Activated CD4-positive, alpha-beta T cell treated with anti-CD3 and anti-CD28 coated beads, Interleukin-2, amount 50 U/mL, for 16 hours (primary cell): ENCODE data around the gene CLDN6.

Experiments used
- DNase-seq: peaks from one replicate; pipeline ENCODE4 v3.0.0-alpha.2; 2020

The CLDN6 gene

DNA sequence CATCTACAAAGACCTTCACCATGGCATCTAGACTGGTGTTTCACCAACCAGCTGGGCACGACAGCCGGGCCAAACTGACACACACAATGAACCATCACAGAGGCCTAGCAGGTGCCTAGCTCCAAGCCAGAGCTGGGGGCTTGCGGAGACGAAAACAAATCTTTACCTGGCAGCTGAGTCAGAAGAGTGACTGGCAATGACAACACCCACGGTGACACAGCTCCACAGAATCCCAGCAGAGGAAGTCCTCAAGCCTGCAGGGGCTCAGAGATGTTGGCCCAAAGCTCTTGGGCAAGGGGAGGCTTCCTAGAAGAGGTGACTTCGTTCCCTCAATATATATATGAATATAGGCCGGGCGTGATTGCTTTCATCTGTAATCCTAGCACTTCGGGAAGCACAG lies 33.5 kb upstream of the CLDN6 start:
- no peak for DNase-seq

DNA sequence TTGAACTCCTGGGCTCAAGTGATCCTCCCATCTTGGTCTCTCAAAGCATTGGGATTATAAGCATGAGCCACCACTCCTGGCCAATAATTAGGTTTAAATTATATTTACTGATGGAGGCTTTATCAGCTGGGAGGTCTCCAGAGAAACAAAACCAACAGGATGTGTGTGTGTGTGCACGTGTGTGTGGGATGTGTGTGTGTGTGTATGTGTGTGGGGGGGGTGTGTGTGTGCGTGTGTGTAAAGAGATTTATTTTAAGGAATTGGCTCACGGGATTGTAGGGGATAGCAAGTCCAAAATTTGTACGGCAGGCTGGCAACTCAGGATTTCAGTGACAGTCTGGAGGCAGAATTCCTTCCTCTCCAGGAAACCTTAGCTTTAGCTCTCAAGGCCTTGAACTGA lies 33.0 kb upstream of the CLDN6 start:
- no peak for DNase-seq

DNA sequence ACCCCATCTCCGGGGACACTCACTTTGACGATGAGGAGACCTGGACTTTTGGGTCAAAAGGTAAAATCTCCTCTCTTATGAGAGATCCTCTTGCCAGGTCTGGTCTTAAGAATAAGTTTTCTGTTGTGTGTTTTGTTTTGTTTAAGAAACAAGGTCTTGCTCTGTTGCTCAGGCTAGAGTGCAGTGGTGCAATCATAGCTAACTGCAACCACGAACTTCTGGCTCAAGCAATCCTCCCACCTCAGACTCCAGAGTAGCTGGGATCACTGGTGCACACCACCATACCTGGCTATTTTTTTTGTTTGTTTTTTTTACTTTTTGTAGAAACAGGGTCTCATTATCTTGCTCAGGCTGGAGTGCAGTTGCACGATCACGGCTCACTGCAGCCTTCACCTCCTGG lies 32.5 kb upstream of the CLDN6 start:
- DNase-seq, result no peak

DNA sequence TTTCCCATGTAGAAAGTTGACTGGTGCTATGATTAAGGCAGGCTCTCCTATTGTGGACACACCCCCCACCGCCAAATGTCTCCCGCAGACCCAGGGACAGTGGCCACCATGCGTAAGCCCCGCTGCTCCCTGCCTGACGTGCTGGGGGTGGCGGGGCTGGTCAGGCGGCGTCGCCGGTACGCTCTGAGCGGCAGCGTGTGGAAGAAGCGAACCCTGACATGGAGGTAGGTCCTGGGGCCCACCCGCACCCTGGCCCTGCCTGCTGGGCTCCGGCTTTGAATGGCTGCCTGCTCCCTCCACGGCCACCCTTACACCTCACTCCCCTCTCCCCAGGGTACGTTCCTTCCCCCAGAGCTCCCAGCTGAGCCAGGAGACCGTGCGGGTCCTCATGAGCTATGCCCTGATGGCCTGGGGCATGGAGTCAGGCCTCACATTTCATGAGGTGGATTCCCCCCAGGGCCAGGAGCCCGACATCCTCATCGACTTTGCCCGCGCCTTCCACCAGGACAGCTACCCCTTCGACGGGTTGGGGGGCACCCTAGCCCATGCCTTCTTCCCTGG lies 32.0 kb upstream of the CLDN6 start:
- DNase-seq, result no peak

DNA sequence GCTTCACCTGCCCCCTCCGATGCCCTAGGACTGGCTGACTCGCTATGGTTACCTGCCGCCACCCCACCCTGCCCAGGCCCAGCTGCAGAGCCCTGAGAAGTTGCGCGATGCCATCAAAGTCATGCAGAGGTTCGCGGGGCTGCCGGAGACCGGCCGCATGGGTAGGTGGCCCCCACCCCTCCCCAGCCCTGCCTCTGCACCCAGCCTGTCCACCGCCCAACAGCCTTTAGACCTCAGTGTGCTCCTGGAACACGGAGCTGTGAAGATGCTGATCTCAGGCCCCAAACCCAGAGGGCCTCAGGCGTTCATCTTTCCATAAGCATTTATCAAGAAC lies 29.4 kb upstream of the CLDN6 start:
- DNase-seq, result no peak

GRCh38 chr16:3046641-3047386 lies 28.8 kb upstream of the CLDN6 start:
- DNase-seq, result no peak

- DNase-seq, result no peak
These were observed 28.0 kb upstream of the CLDN6 start, which contains the start of gene MMP25 for GRCh38 chr16:3045758-3046640. TSS of gene MMP25 (plus strand) at chr16:3046561. CDS start at chr16:3046918, 357 bp downstream.

DNA sequence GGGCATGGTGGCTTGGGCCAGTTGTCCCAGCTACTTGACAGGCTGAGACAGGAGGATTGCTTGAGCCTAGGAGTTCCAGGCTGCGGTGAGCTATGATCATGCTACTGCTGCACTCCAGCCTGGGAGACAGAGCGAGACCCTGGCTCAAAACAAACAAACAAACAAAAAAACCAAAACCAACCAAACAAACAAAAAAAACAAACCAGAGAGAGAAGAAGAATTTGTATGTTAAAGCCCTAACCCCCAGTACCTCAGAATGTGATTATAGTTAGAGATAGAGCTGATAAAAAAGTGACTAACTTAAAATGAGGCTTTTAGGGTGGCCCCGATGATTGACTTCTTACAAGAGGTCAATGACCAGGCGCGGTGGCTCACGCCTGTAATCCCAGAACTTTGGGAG lies 26.7 kb upstream of the CLDN6 start:
- DNase-seq, result no peak

GRCh38 chr16:3042376-3042775 lies 24.4 kb upstream of the CLDN6 start:
- no peak for DNase-seq

DNA sequence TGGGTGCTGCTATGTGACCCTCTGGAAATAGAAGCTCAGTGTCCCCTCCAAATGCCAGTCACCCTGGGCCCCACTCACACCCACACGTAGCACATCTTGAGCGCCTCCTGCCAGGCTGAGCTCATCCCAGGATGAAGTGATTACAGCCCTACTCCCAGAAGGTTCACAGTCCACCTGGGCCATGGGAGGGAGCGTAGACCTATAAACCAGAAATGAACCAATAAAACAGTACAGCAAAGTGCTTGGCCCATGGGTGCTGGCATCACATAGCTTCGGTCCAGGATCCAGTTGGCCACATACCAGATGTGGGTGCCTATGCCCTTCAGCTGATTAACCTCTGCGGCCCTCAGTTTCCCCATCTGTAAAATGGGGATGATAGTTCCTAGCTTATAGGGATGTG lies 20.9 kb upstream of the CLDN6 start:
- DNase-seq, result no peak

GRCh38 chr16:3038256-3038655 lies 20.3 kb upstream of the CLDN6 start:
- DNase-seq, result no peak

GRCh38 chr16:3036726-3037315 lies 18.8 kb upstream of the CLDN6 start, which contains the start of gene BICDL2:
TSS of gene BICDL2 (minus strand) at chr16:3036944. CDS start at chr16:3035496, 1,448 bp downstream.
- no peak for DNase-seq

DNA sequence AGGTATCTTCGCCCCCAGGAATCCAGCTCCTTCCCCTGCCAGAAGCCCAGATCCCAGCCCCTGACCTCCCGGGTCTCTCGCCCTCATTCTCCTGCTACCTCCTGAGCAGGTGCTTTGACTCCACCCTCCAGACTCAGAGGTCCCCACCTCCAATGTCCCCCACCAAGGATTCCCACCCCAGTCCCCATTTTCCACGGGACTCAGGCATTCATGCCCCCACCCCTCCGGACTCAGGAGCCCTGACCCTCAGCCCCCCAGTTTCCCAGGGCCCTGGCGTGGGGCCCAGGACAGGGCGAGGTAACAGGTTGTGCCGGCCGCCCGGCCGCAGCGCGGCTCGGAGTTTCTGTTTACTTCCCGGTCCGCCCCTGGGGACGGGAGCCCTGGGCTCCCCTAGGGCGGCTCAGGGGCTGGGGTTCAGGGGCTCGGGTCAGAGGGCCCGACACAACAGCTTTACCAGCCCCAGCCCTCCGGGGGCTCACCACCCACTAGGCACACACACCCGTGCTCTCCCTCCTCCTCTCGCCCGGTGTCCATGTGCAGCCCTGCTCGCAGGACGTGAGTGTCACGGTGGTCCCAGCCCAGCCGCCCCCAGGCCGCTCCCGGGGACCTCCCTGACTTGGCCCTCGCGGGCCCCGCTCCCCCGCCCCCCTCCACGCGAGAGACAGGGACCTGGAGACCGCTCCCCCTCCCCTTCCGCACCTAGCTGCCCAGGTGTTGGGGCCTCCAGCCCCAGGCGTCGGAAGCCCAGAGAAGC lies 18.2 kb upstream of the CLDN6 start:
- DNase-seq, result no peak

GRCh38 chr16:3035289-3035971 lies 17.4 kb upstream of the CLDN6 start:
- no peak for DNase-seq

GRCh38 chr16:3032624-3033023 lies 14.6 kb upstream of the CLDN6 start:
- no peak for DNase-seq

DNA sequence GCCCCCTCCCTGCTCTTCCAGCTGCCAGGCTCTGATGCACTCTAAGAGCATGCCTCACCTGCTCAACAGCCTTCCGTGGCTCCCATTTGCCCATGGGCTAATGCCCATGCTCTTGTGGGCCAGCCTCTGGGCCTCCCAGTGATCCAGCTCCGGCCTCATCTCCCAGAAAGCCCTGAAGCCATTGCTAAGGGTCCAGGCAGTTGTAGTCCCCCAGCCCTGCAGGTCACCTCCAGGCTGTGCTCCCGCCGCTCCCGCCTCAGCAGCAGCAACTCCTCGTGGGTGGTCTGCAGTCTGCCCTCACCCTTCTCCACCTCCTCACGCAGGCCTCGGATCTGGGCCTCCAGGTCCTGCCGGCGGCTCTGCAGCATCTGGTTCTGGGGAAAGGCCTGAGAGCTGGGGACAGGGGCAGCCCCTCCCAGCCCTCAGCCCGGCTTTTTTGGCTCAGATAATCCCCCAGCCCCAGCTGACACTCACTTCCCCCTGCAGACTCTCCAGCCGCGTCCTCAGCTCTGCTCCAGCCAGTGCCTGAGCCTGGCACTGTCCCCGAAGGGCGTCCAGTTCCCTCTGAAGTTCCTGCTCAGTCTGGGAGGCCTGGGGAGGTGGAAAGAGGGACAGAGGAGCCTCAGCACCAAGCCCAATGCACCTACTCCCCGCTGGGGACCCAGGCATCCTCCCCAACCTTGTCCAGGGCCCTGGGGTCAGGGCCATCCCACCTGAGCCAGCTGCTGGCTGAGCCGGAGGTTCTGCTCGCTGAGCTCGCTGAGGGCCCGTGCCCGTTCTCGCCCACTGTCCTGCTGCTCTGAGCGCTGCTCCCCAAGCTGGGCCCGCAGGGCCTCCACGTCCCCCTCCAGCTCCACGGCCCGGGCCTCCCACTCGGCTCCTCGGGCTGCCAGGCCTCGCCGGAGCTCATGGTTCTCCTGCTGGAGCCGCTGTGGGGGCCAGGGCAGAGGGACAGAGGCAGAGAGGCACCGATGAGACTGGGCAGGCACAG lies 12.5 kb upstream of the CLDN6 start:
- no peak for DNase-seq

DNA sequence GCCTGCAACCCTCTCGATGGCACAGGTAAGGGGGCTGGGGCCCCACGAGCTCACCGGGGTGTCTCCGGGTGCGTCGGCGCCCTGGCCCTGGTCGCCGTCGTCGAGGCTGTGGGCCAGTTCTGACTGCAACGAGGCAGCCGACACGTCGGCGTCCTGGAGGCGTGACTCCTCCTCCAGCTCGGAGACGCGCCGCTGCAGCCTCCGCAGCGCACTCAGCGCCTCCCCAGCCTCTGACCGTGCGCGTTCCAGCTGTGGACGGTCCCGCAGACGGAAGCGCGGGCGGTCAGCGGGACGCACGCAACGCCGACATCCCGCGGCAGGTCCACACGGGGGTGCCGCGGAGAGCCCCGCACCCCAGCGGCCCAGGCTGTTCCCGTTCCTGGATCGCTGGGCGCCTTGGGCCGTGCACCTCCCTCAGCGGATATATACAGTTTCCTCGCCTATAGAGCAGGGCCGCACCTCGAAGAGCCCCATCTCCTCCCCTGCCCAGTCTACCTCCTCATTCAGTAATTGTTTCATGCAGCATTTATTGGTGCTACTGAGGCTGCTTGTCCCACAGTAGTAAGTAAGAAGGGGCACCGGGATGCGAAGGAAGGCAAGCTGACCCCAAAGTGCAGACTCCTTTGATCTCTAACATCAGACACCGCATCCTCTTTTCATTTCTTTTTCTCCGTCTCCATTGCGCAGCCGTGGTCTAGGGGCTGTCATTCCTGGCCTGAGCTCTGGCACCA lies 11.7 kb upstream of the CLDN6 start:
- DNase-seq, result peak; percentile 59

DNA sequence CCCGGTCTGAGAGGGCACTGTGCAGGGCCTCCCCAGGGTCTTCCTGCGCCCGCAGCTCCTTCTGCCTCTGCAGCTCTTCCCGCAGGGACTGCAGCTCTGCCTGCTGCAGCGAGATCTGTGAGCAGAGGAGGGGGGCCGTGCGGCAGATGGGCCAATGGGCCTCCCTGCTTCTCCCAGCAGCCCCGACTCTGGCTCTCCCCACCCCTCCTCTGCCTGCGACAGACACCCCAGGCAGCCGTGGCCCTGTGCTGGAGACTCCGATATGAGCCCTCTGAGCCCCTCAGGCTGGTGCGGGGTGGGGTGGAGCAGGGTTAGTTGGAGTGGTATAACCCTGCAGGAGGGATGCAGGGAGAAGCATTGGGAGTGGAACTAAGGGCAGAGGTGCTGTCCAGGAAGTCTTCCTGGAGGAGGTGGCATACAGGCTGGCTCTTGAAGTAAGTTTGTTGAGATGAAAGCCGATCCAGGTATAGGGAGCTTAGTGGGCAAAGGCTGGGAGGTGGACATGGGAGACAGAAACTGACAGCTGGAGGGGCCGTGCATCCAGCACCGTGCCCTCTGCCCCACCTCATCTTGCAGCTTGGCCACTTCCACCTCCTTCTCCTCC lies 10.8 kb upstream of the CLDN6 start:
- no peak for DNase-seq

DNA sequence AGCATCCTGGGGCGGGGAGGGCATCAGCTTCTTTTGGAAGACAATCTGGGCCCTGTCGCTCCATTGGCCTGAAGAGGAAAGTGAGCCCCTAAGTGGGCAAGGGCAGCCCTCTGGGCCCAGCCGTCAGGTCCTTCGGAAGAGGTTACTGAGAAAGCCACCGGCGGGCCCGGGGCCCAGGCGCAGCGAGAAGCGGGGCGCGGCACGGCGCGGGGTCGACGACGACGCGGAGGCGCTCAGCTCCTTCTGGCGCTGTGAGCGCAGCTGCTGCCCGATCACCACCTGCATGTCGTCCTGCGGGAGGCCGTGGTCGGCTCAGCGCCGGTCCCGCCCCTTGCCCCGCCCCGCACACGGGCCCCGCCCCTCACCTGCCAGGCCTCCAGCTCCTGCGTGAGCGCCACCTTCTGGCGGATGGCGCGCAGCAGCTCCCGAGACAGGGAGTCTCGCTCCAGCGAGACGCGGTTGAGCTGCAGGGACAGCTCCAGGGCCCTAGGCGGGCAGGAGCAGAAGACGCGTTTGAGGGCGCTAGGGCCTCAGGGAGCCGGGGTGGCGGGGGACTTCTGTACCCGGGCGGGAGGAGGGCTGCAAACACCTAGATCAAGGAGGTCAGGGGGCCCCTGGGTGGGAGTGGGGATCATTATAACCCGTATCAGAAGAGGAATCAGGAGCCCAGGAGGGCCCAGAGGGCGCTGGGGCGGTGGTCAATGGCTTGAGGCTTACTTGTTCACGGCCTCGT lies 10.2 kb upstream of the CLDN6 start:
- DNase-seq, result peak; percentile 91
